Naive B cell (primary cell): Measurements from ENCODE around the gene PNKP. TPM values are rescaled to one million over a fixed set of nuclear protein-coding genes. Genes with fewer than 3 reads are reported as not detected.

Experiments
- ATAC-seq, 2 donors: fragments of 150-1000 bp; cut with Tn5 transposase; 2 replicates each; pipeline ENCODE4 v1.10.0; 2021; ENCODE audit warnings: low read depth in 2 of 2, mild to moderate bottlenecking in 2 of 2, moderate library complexity in 2 of 2
- DNase-seq: peaks from one replicate; pipeline ENCODE4 v3.0.0; 2022
- H3K27ac Mint-ChIP-seq, 6 donors: one replicate each; pipeline ENCODE4 v1.8.0; 2020 to 2022; ENCODE audit warnings: mild to moderate bottlenecking in 6 of 6, mixed read lengths in 6 of 6, moderate library complexity in 5 of 6, inconsistent platforms in 2 of 6
- H3K27me3 Mint-ChIP-seq, 3 donors: one replicate each; pipeline ENCODE4 v1.8.0; 2021 to 2022; ENCODE audit warnings: mixed read lengths in 3 of 3, mild to moderate bottlenecking in 1 of 3
- H3K36me3 Mint-ChIP-seq, 2 donors: one replicate each; pipeline ENCODE4 v1.8.0; 2020 to 2022; ENCODE audit warnings: mixed read lengths in 2 of 2, inconsistent platforms in 1 of 2, mild to moderate bottlenecking in 1 of 2
- H3K4me1 Mint-ChIP-seq, 3 donors: one replicate each; pipeline ENCODE4 v1.8.0; 2020 to 2022; ENCODE audit warnings: mixed read lengths in 3 of 3, inconsistent platforms in 1 of 3, mild to moderate bottlenecking in 1 of 3, moderate library complexity in 1 of 3
- H3K4me3 Mint-ChIP-seq, 8 donors: one replicate each; pipeline ENCODE4 v1.8.0; 2020 to 2022; ENCODE audit warnings: mild to moderate bottlenecking in 8 of 8, mixed read lengths in 8 of 8, moderate library complexity in 8 of 8, inconsistent platforms in 2 of 8
- H3K9me3 Mint-ChIP-seq, 7 donors: one replicate each; pipeline ENCODE4 v1.8.0; 2020 to 2022; ENCODE audit warnings: mixed read lengths in 7 of 7, mild to moderate bottlenecking in 5 of 7, inconsistent platforms in 2 of 7, moderate library complexity in 1 of 7
- polyA plus RNA-seq, 6 donors: library from polyadenylated mRNA; unstranded; fragments of 300-500 nt; fragmentation: Illumina TruSeq; gene quantifications; one replicate each; pipeline ENCODE4 v1.2.3, GENCODE V29; 2021; ENCODE audit warnings: low read depth in 6 of 6

The PNKP gene
- polyA plus RNA-seq, 6 donors from 2014 or later = 39.4 to 64.9 (median 49.8) TPM

DNA sequence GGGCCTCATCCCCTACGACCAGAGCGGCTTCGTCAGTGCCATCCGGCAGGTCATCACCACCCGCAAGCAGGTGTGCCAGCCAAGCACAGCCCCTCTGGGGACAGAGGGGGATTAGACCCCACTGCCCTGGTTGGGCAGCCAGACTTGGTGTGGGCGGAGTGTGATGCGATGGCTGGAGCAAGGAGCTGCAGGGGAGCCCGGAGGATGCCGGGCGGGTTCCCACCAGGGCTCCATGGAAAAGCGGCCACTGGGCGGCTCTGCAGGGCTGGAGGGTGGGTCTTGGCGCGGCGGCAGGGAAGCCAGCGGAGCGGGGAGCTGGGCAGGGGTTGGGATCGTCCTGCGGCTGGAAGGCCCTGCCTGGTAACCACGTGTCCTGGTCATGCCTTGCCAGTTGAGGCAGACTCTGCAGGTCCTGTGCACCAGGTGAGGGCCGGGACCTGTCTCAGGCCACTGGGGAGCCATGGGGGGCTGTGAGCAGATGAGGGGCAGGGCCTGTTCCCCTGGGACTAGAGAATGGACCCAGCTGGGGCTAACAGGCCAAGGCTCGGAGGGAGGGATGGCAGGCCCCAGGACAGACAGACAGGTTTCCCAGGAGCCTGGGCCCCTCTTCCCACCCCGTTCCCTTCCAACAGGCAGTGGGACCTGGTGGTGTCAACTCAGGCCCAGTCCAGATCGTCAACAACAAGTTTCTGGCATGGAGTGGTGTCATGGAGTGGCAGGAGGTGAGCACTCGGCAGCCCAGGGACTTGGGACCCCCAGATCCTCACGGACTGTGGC lies 10.1 kb downstream of the PNKP start:
- no peak for ATAC-seq
- H3K4me1 Mint-ChIP-seq = peaks cover 14 to 18% (median 16%) of the 10 kb centered on the region in 3 donors
- no peaks in the 10 kb centered on the region for H3K36me3 Mint-ChIP-seq
- peak overlapping the region in 1 of 8 donors; percentile 7 for H3K4me3 Mint-ChIP-seq
- H3K27me3 Mint-ChIP-seq = no peaks in the 10 kb centered on the region
- no peaks in the 10 kb centered on the region for H3K9me3 Mint-ChIP-seq
- no peak for DNase-seq
- peak overlapping the region in 1 of 6 donors; percentile 69 for H3K27ac Mint-ChIP-seq

DNA sequence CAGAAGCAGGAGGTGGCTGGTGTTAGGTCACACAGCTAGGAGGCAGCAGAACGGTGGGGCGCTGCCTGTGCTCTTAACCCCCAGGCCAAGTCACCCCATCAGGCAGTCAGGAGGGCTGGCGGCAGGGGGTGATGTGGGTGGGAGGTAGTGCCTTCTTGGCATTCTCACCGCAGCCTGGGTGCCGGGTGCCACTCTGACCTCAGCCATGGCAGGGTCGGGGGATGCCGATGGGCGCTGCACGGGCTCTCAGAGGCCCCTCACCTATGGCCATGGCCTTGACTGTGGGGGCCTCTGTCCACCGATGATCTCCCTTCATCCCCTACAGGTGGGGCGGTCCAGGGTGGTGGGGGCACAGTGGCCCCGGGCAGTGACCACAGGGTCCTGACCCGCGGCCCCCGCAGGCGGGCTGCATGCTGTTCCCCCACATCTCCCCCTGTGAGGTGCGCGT lies 10.8 kb downstream of the PNKP start:
- Mint-ChIP-seq H3K4me3 (peak overlapping the region in 1 of 8 donors; percentile 24), H3K27ac (peak overlapping the region in 1 of 6 donors; percentile 38), H3K27me3 (no peaks in the 10 kb centered on the region), H3K4me1 (peaks cover 18 to 23% (median 19%) of the 10 kb centered on the region in 3 donors), H3K9me3 (no peaks in the 10 kb centered on the region), H3K36me3 (no peaks in the 10 kb centered on the region)
- ATAC-seq (no peak), DNase-seq (no peak)

DNA sequence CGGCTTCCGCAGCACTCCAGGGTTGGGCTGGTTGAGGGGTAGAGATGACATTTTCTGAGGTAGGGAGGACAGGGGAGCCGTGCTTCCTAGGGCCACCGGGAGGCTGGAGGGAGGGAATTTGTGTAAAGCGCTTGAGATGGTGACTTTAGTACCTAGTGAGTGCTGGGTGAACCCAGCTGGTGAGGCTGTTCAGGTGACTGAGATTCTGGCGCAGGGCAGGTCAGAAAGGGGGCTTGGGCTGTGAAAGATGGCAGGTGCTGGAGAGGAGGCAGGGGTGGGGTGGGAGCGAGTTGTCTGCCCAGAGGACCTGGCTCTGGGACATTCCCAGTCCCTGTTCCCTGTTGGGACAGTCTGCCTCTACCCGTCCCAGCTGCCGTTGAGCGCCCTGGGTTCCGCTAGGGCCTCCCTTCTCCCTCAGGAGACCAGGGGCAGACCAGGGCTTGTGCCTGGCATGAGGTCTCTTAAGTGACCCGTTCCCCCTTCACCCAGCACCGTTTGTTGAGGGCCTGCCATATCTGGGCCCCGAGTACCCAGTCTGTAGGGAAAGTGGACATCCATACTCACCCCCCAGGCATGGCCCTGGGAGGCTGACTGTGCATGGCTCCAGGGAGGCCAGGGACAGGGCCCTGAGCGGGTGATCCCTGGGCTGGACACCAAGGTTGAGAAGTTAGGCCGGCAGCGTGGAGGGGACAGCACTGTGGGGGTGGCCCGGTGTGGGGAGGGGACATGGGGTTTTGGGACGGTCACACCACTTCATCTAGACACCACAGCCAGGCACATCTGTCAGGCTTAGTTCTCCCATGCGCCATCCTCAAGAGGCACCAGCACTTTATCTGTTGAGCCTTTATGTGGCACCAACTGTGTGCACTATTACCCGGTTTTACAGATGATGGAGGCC lies 11.5 kb downstream of the PNKP start:
- DNase-seq (no peak), ATAC-seq (no peak)
- no peaks in the 10 kb centered on the region for H3K27me3 Mint-ChIP-seq
- H3K9me3 Mint-ChIP-seq = no peaks in the 10 kb centered on the region
- H3K27ac Mint-ChIP-seq = peak overlapping the region in 2 of 6 donors; percentile 38 to 39
- peak overlapping the region in 2 of 8 donors; percentile 24 to 60 for H3K4me3 Mint-ChIP-seq
- no peaks in the 10 kb centered on the region for H3K36me3 Mint-ChIP-seq
- peaks cover 18 to 23% (median 19%) of the 10 kb centered on the region in 3 donors for H3K4me1 Mint-ChIP-seq

DNA sequence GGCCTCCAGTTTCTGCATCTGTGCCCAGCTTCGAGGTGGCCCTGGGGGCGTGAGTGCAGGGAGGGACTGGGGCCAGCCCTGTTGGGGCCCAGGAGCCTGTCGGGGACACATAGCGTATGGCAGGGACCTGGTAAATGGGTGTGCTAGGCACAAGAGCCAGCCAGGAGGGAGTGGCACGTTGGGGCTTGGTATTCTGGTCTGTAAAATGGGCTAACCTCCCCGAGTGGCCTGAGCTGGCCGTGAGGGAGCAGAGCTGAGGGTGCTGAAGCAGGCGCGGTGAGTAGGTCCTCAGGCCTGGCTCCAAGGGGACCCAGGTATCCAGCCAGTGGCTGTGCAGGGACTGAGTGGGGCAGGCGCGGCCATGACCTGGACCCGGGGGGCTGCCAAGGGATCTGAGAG lies 12.1 kb downstream of the PNKP start:
- DNase-seq = no peak
- Mint-ChIP-seq H3K9me3 (no peaks in the 10 kb centered on the region), H3K4me3 (peak overlapping the region in 2 of 8 donors; percentile 2 to 60), H3K36me3 (no peaks in the 10 kb centered on the region), H3K27ac (peak overlapping the region in 1 of 6 donors; percentile 39), H3K27me3 (no peaks in the 10 kb centered on the region), H3K4me1 (peaks cover 18 to 24% (median 21%) of the 10 kb centered on the region in 3 donors)
- no peak for ATAC-seq

DNA sequence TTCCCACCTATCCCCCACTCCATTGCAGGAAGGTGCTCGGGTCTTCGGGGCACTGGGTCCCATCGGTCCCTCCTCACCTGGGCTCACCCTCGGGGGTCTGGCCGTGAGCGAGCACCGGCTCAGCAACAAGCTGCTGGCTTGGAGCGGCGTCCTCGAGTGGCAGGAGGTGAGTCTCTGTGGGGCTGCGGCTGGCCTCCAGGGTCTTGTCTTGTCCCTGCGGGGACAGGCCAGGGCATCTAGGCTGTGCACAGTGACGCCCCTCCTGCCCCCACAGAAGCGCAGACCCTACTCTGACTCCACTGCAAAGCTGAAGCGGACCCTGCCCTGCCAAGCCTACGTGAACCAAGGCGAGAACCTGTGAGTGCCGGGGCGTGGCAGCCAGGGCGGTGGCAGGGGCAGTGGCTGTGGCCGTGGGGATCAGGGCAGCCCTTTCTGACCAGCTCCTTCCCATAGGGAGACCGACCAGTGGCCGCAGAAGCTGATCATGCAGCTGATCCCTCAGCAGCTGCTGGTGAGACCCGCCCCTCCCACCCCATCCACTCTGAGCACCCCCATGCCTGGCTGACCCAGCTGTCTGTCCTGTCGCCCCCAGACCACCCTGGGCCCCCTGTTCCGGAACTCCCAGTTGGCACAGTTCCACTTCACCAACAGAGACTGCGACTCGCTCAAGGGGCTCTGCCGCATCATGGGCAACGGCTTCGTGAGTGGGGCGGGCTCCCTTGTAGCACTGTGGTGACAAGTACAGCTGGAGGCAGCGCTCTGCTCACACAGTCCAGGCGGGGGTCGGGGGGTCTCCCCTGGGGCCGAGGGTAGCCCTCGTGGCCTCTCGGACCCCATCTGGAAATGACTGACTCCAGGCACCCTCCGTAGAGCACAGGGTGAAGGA lies 12.8 kb downstream of the PNKP start:
- no peaks in the 10 kb centered on the region for H3K9me3 Mint-ChIP-seq
- no peaks in the 10 kb centered on the region for H3K36me3 Mint-ChIP-seq
- no peaks in the 10 kb centered on the region for H3K27me3 Mint-ChIP-seq
- DNase-seq (no peak), ATAC-seq (no peak)
- H3K4me3 Mint-ChIP-seq = no peak overlapping the region
- H3K4me1 Mint-ChIP-seq = peaks cover 25 to 31% (median 27%) of the 10 kb centered on the region in 3 donors
- peak overlapping the region in 1 of 6 donors; percentile 45 for H3K27ac Mint-ChIP-seq

DNA sequence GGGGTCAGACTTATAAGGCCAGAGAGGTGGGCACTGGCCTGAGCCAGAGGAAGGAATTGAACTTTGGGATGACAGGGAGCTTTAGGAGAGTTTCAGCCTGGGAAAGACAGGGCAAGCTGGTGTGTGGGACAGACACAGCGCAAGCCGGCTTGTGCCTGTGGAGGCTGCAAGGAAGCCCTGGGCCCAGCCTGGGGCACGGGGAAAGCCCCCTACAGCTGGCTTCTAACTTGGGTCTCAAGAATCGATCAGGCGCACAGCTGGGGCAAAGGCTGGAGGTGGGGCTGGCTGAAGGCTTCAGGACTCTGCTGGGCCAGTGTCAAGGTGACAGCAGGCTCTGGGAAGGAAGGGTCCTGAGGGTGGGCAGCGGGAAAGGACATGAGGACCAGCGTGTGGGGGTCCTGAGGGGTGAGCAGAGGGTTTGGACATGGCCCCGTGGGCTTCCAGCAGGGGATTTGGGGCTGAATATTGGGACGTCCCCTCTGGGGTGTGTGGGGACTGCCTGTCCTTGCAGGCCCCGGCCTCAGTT lies 13.5 kb downstream of the PNKP start:
- ATAC-seq = no peak
- no peaks in the 10 kb centered on the region for H3K27me3 Mint-ChIP-seq
- DNase-seq = no peak
- peaks cover 31 to 37% (median 31%) of the 10 kb centered on the region in 3 donors for H3K4me1 Mint-ChIP-seq
- H3K4me3 Mint-ChIP-seq = peak overlapping the region in 5 of 8 donors; percentile 22 to 94 (median 54)
- H3K9me3 Mint-ChIP-seq = peaks cover 0 to 4% (median 0%) of the 10 kb centered on the region in 7 donors
- H3K36me3 Mint-ChIP-seq = no peaks in the 10 kb centered on the region
- peak overlapping the region in 4 of 6 donors; percentile 45 to 81 (median 54) for H3K27ac Mint-ChIP-seq

DNA sequence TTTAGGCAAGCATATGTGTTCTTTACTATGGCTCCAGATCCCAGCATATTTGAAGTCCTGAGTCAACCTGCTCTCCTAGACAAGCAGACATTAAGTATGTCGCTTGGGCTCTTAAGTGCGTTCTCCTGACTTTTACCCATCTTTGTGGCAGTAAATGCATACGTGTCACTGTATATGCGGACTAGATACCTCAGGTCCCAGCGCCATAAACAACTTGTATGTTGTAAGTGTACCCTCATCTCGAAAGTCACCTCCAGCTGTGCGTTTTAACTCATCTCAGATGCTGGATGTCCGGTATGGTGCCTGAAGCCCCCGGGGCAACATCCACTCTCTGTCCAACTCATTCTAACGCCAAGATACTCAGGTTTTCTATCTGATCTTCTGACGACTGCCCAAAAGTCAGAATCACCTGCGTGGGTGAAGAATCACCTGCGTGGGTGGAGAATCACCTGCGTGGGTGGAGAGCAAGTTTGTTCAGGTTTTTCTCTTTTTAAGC lies 14.7 kb downstream of the PNKP start:
- Mint-ChIP-seq H3K9me3 (peaks cover 0 to 5% (median 0%) of the 10 kb centered on the region in 7 donors), H3K4me1 (peaks cover 31 to 47% (median 32%) of the 10 kb centered on the region in 3 donors), H3K27ac (peak overlapping the region in 5 of 6 donors; percentile 76 to 89 (median 88)), H3K4me3 (peak overlapping the region; percentile 69 to 94 (median 86)), H3K36me3 (no peaks in the 10 kb centered on the region), H3K27me3 (no peaks in the 10 kb centered on the region)
- no peak for ATAC-seq
- DNase-seq = no peak

DNA sequence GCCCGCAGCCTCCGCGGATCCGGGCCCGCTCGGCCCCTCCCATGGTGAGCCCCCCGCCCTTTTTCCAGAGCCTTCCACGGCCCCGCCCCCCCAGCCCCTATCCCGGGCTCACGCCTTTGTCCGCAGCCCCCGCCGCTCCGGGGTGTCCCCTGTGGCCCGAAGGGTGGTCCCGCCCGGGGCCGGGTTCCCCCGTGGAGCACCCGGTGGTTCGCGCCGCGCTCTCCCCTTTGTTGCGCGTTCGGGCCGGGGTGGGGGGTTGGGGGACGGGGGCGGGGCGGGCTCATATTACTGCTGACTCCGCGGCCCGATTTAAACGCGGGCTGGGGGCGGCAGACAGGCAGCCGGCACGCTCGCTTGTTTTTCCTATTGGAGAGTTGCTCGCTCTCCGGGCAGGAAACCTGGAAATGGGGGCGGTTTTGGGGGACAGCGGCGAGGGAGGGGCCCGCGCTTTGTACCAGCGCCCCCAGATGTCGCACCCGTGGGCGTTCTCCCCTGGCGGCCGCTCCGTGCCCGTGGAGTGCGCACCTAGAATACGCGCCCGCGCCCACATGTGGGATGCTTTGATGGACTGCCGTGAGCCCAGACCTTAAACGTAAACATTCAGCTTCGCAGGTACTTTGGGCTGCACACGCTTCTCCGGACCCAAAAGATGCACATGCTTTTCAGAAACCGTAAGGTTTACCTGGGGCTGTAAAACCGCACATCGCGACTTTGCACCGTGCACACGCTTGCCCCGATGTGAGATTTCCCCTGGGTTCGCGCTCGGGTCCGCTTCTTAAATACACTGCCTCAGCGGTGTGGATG lies 15.7 kb downstream of the PNKP start:
- Mint-ChIP-seq H3K27me3 (no peaks in the 10 kb centered on the region), H3K4me3 (peak overlapping the region; percentile 69 to 94 (median 86)), H3K27ac (peak overlapping the region in 5 of 6 donors; percentile 10 to 89 (median 88)), H3K9me3 (peaks cover 0 to 5% (median 0%) of the 10 kb centered on the region in 7 donors), H3K4me1 (peaks cover 31 to 52% (median 33%) of the 10 kb centered on the region in 3 donors), H3K36me3 (no peaks in the 10 kb centered on the region)
- no peak for DNase-seq
- peak; percentile 18 to 19 for ATAC-seq

DNA sequence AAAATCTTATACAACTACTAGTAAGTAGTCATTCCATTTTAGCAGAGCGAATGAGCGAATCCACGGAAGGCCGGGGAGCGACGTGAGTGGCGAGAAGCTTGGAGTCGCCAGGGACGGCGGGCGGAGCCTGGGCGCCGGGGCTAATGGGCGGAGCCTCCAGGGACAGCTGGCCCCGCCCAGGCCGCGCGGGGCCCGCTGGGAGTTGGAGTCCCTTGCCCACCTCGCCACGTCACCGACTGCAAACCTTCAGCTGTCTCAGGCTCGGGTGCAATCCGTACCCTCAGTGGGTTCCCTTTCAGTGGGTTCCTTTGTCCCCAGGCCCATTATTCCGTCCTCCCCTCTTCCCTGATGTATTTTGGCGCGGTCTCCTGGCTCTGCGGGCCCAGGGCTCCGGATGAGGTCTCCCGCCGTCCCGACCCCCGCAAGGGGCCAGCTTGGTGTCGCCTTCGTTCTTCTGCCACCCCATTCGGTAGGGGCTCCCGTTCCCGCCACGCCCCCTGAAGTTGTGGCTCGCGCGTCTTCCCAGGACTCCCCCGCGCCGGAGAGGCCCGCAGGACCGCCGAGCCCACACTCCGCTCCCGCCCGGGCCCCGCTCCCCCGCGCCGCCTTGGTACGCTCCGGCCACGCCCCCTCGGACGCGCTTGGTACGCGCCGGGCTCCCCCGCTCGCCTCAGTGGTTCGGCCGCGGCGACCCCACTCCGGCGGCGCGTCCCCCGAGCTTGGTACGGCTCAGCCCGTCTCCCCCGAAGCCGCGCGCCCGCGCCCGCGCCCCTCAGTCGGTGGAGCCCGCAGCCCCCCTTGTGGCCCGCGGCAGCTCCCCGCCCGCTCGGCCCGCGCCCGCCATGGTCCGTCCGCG lies 16.7 kb downstream of the PNKP start, which contains the start of gene PTOV1:
TSS of gene PTOV1 (plus strand) at position 673 of the 856 bp plus-strand sequence.
- H3K27ac Mint-ChIP-seq = peak within 1 kb of the TSS; percentile 89 to 99 (median 97)
- peaks cover 0 to 5% (median 0%) of the 10 kb centered on the region in 7 donors for H3K9me3 Mint-ChIP-seq
- peaks cover 30 to 60% (median 39%) of the 10 kb centered on the region in 3 donors for H3K4me1 Mint-ChIP-seq
- DNase-seq (peak; percentile 88), ATAC-seq (peak; percentile 82 to 86)
- peak within 1 kb of the TSS; percentile 85 to 98 (median 93) for H3K4me3 Mint-ChIP-seq
- no peaks in the 10 kb centered on the region for H3K27me3 Mint-ChIP-seq
- no peaks in the 10 kb centered on the region for H3K36me3 Mint-ChIP-seq

DNA sequence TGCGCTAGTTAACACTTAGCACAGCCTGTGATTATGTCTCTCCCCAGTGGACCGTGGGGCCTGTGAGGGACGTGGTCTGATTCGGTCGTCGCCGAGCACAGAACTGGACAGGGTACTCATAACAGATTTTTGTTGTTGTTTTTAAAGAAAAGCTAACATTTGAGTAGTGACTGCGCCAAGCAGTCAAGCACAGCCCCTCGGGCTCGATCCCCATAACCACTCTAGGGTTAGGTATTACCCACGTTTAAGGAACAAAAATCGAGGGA lies 17.2 kb downstream of the PNKP start:
- Mint-ChIP-seq H3K4me3 (peak overlapping the region; percentile 85 to 98 (median 93)), H3K27me3 (no peaks in the 10 kb centered on the region), H3K9me3 (peaks cover 0 to 5% (median 0%) of the 10 kb centered on the region in 7 donors), H3K4me1 (peaks cover 27 to 64% (median 44%) of the 10 kb centered on the region in 3 donors), H3K36me3 (no peaks in the 10 kb centered on the region), H3K27ac (peak overlapping the region in 5 of 6 donors; percentile 87 to 99 (median 97))
- ATAC-seq (no peak), DNase-seq (no peak)
